ENCODE results near the gene E4F1. TPM values are rescaled to one million over a fixed set of nuclear protein-coding genes. Genes with fewer than 3 reads are reported as not detected.

E4F1 gene
- total RNA-seq, 2 donors from 2014 or later: 24.5 to 29.6 TPM

- H3K36me3 ChIP-seq (ENCODE audit: control insufficient read depth, insufficient read depth, low read length): no peaks in the 10 kb centered on the region
- H3K9me3 Mint-ChIP-seq: peaks cover under 1% of the 10 kb centered on the region
- H3K4me3 ChIP-seq (ENCODE audit: low read length): no peak overlapping the region
- no peak for DNase-seq
- WGBS, 2 experiments (ENCODE audit: insufficient coverage in 1 of 2, insufficient read length in 1 of 2): 79% methylated on average over 4 of the region's 4 CpGs; no CpG with 5 or more reads in 1 of the 2 experiments
- no peaks in the 10 kb centered on the region for H3K9me3 ChIP-seq (ENCODE audit: control insufficient read depth, low read length)
- no peaks in the 10 kb centered on the region for H3K36me3 Mint-ChIP-seq (ENCODE audit: low read depth)
- peaks cover 64% of the 10 kb centered on the region for H3K27me3 Mint-ChIP-seq (ENCODE audit: insufficient read depth)
- no peak for TF ChIP-seq CTCF (conservative IDR thresholded peaks at IDR 0.05)
- peaks cover 7% of the 10 kb centered on the region for H3K4me1 ChIP-seq (ENCODE audit: control insufficient read depth, insufficient read depth, low read length)
- no peaks in the 10 kb centered on the region for H3K4me1 Mint-ChIP-seq
- peak overlapping the region; percentile 52 for H3K4me3 Mint-ChIP-seq
- no peak overlapping the region for H3K27ac ChIP-seq (ENCODE audit: low read depth, low read length)
- no peak overlapping the region for H3K9ac ChIP-seq (ENCODE audit: extremely low read depth, low read length, poor library complexity, severe bottlenecking)
- peaks cover 48% of the 10 kb centered on the region for H3K27me3 ChIP-seq (ENCODE audit: control insufficient read depth, insufficient read depth, low read length, poor library complexity, severe bottlenecking)
- no peak overlapping the region for H3K27ac Mint-ChIP-seq
Observed at GRCh38 chr16:2198283-2198682, 25.1 kb upstream of the E4F1 start.

- no peak overlapping the region for H3K27ac ChIP-seq (ENCODE audit: low read depth, low read length)
- H3K36me3 Mint-ChIP-seq (ENCODE audit: low read depth): no peaks in the 10 kb centered on the region
- no peak for DNase-seq
- no peak for TF ChIP-seq CTCF (conservative IDR thresholded peaks at IDR 0.05)
- H3K36me3 ChIP-seq (ENCODE audit: control insufficient read depth, insufficient read depth, low read length): no peaks in the 10 kb centered on the region
- WGBS, 2 experiments (ENCODE audit: insufficient coverage in 1 of 2, insufficient read length in 1 of 2): 89 to 92% methylated on average over 3 to 5 of the region's 5 CpGs
- H3K9me3 Mint-ChIP-seq: peaks cover 5% of the 10 kb centered on the region
- no peak overlapping the region for H3K4me3 ChIP-seq (ENCODE audit: low read length)
- H3K4me3 Mint-ChIP-seq: no peak overlapping the region
- H3K27ac Mint-ChIP-seq: no peak overlapping the region
- H3K4me1 Mint-ChIP-seq: no peaks in the 10 kb centered on the region
- H3K27me3 ChIP-seq (ENCODE audit: control insufficient read depth, insufficient read depth, low read length, poor library complexity, severe bottlenecking): peaks cover 48% of the 10 kb centered on the region
- no peaks in the 10 kb centered on the region for H3K9me3 ChIP-seq (ENCODE audit: control insufficient read depth, low read length)
- peaks cover 69% of the 10 kb centered on the region for H3K27me3 Mint-ChIP-seq (ENCODE audit: insufficient read depth)
- H3K9ac ChIP-seq (ENCODE audit: extremely low read depth, low read length, poor library complexity, severe bottlenecking): no peak overlapping the region
- peaks cover 7% of the 10 kb centered on the region for H3K4me1 ChIP-seq (ENCODE audit: control insufficient read depth, insufficient read depth, low read length)
Observed at GRCh38 chr16:2199095-2199494, 24.3 kb upstream of the E4F1 start.

- Mint-ChIP-seq H3K4me1 (no peaks in the 10 kb centered on the region), H3K36me3 (ENCODE audit: low read depth) (no peaks in the 10 kb centered on the region), H3K27me3 (ENCODE audit: insufficient read depth) (peaks cover 69% of the 10 kb centered on the region), H3K9me3 (peaks cover 5% of the 10 kb centered on the region), H3K27ac (no peak overlapping the region), H3K4me3 (no peak overlapping the region)
- H3K9me3 ChIP-seq (ENCODE audit: control insufficient read depth, low read length): no peaks in the 10 kb centered on the region
- H3K4me1 ChIP-seq (ENCODE audit: control insufficient read depth, insufficient read depth, low read length): peaks cover 7% of the 10 kb centered on the region
- no peak overlapping the region for H3K27ac ChIP-seq (ENCODE audit: low read depth, low read length)
- DNase-seq: no peak
- 79 to 80% methylated on average over 2 to 14 of the region's 14 CpGs for WGBS, 2 experiments (ENCODE audit: insufficient coverage in 1 of 2, insufficient read length in 1 of 2)
- no peaks in the 10 kb centered on the region for H3K36me3 ChIP-seq (ENCODE audit: control insufficient read depth, insufficient read depth, low read length)
- no peak overlapping the region for H3K4me3 ChIP-seq (ENCODE audit: low read length)
- peaks cover 48% of the 10 kb centered on the region for H3K27me3 ChIP-seq (ENCODE audit: control insufficient read depth, insufficient read depth, low read length, poor library complexity, severe bottlenecking)
- no peak for TF ChIP-seq CTCF (conservative IDR thresholded peaks at IDR 0.05)
- H3K9ac ChIP-seq (ENCODE audit: extremely low read depth, low read length, poor library complexity, severe bottlenecking): no peak overlapping the region
Observed at GRCh38 chr16:2199621-2200139, 23.7 kb upstream of the E4F1 start.

Data from endodermal cell (in vitro differentiated cells).